ENCODE data around the gene EREG. TPM values are rescaled to one million over a fixed set of nuclear protein-coding genes. Genes with fewer than 3 reads are reported as not detected.

Gene EREG
- total and polyA plus RNA-seq, 9 of the 15 experiments (the other 6 are each of a cell fraction or from before 2014, with no cell fraction given) = 0.97 to 7.3 (median 2.5) TPM

DNA sequence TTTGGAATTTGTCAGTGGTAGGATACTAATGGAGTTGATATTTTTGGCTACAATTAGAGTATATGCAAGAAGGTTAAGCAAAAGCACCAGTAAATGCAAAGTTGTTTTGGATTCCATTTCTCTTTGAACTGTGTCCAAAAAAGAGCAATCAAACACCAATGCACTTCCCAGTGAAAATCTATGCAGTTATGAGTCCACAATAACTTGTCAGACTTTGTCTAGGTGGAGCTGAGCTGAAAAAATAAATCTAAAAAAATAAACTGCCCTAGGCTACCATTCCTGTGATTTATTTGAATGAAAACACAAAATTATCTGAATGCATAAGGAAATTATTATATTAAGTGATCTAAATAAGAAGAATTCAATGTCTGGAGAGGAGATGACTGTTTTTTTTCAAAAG is 42.9 kb downstream of the EREG start (continued):
- no peak for TF ChIP-seq DLX4 (CRISPR knock-in tag; IDR thresholded peaks at IDR 0.05)
- TF ChIP-seq E2F3 (CRISPR knock-in tag; IDR thresholded peaks at IDR 0.05) = no peak
- no peak for TF ChIP-seq MNT (conservative IDR thresholded peaks at IDR 0.05)
- TF ChIP-seq, protein P1, sequence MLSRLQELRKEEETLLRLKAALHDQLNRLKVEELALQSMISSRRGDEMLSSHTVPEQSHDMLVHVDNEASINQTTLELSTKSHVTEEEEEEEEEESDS (CRISPR knock-in tag; IDR thresholded peaks at IDR 0.05) = no peak
- TF ChIP-seq ASH1L (IDR thresholded peaks at IDR 0.05; ENCODE audit: borderline replicate concordance, low read depth, partially characterized antibody) = no peak
- TF ChIP-seq, protein P2, sequence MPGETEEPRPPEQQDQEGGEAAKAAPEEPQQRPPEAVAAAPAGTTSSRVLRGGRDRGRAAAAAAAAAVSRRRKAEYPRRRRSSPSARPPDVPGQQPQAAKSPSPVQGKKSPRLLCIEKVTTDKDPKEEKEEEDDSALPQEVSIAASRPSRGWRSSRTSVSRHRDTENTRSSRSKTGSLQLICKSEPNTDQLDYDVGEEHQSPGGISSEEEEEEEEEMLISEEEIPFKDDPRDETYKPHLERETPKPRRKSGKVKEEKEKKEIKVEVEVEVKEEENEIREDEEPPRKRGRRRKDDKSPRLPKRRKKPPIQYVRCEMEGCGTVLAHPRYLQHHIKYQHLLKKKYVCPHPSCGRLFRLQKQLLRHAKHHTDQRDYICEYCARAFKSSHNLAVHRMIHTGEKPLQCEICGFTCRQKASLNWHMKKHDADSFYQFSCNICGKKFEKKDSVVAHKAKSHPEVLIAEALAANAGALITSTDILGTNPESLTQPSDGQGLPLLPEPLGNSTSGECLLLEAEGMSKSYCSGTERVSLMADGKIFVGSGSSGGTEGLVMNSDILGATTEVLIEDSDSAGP (CRISPR knock-in tag; IDR thresholded peaks at IDR 0.05) = no peak
- no peak for TF ChIP-seq KAT7 (CRISPR knock-in tag; IDR thresholded peaks at IDR 0.05; ENCODE audit: borderline replicate concordance)
- TF ChIP-seq ZNF143 (CRISPR knock-in tag; IDR thresholded peaks at IDR 0.05) = no peak

All from K562 (cell line).